NCI-H2107 (cell line): ENCODE data around the gene TRIML1.
"Not testable (repeated sequence)": the region's sequence is repeated elsewhere in the genome, so short reads cannot be mapped to it uniquely, and the experiment has no call there.

Experiments used
- DNase-seq: peaks from one replicate; lab custom pipeline; 2025; lab: John Stamatoyannopoulos, UW

The TRIML1 gene

DNA sequence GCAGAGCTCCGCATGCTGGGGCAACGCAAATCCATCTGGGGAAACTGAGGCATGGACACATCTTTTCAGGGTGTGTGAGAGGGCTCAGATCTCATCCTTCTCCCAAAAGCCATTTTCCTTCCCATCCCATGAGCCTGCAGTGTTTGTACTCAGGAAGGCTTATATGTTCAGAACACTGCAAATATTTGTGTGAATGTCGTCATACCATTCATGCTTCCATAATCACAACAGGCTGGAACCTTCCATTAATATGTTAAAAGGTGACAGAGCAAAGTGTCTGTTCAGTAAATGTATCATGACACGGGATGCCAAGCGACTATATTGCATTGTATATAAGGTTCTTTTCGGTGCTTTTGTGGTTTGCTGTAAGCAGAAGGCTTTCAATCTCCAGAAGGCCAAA lies 8.5 kb downstream of the TRIML1 start:
- no peak for DNase-seq

DNA sequence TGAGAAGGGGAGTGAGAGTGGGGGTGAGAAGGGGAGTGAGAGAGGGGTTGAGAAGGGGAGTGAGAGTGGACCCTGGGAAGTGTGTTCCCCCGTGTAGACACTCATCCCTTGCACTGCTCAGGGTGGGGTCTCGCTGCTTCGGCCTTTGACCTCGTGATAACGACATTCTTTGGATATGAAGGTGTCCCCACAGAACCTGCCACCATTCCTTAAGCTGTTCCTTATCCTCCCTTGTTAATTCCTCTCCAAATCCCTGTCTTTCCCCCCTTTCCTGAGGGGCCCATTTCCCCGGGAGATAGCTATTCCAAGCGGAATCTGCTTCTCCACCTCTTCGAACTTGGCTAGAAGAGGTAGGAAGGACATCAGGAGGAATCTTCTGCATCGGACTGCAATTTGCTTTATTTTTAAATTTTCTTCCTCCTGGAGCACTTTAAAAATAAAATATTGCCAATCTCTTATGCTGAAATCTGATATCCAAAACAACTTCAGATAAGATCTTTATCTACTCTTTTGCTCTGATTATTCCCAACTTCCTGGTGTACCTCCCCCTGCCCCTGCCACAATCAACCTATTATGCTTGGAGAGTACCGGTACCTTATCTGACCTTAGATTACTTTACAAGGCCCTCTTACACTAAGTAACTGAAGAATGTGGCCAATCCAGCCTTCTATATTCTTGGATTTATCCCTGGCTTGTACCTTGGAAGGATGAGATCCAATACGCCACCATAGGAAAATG lies 15.6 kb downstream of the TRIML1 start:
- no peak for DNase-seq

DNA sequence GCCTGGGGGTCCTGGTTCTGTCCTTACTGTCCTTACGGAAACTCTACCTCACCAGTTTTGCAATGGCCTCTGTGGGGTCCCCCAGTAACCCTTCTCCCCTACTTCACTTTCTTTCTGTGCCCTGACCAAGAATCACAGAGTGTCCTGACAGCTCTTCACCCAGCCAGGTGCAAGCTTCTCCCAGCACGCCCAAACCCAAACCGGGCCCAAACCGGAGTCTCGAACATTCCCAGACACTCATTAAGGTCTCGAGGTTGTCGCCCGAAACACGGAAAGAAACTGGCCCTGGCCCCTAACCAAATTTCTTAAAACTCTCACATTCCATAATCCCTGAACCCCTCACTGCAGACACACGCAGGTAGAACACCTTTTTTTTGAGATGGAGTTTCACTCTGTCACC lies 19.1 kb downstream of the TRIML1 start:
- DNase-seq, result no peak

DNA sequence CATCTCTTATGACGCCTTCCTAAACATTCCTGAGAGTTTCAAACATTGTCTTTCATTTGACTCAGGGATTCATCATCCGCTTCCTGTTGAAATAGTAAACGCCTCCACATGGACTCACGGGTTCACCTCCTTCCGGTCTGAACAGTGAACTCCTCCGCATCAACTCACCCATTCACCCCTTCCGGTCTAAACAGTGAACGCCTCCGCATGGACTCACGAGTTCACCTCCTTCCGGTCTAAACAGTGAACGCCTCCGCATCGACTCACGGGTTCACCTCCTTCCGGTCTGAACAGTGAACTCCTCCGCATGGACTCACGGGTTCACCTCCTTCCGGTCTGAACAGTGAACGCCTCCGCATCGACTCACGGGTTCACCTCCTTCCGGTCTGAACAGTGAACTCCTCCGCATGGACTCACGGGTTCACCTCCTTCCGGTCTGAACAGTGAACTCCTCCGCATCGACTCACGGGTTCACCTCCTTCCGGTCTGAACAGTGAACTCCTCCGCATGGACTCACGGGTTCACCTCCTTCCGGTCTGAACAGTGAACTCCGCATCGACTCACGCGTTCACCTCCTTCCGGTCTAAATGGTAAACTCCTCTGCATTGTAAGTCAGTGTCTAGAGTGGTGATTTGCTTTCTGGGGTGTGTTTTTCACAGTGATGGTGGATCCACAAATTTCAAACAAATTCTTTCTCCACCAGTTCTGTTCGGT lies 20.4 kb downstream of the TRIML1 start:
- not testable (repeated sequence) for DNase-seq

DNA sequence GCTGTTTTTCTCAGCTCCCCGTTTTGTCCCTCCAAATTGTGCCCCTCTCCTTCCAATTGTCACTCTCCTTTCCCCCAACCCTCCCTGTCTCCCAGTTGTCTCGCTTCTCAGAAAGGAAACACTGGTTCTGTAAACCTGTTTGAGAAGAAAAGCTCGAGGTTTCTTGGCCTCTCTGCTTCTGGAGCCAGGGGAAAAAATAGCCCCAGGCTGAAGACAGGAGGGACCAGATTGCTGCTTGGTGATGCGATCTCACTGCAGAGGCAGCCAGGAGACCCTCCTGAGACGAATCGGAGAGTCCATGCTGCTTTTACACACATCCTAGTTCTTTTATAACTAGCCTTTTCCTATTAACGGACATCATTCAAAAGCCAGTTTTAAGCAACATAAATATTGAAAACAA lies 21.2 kb downstream of the TRIML1 start:
- DNase-seq, result no peak

DNA sequence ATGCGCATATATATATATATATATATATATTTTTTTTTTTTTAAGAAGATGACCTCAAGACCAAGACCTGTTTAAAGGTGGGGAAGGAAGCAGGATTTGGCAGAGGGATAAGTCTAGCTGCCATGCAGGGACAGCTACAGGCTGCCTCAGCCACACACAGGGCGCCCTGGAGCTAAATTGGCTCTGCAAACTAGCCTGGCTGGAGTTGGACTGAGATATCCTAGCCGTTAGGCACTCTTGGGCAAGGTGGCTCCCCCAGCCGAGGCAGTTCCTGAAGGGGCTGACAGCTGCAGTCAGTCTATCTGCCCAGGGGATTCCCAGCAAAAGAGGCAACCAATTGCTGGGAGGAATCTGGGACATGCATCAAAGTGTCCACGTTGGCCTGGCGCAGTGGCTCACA lies 21.9 kb downstream of the TRIML1 start:
- no peak for DNase-seq

DNA sequence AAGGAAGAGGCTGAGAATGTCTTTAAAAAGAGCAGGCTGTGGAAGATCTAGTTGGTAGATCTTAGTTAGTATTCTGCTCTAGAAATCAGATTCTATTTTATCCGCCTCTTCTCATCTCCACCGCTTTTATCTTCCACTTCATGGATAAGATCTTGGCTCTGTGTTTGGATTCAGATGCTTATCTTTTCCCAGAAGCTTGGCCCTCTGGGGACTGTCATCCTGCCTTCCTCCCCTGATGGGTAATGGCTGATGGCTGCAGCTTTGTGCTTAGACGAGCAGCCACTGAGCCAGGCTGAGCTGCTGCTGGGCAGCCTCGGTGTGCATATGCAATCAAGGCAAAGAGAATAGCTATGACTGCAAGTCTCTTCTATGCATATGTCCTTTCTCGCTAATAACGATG lies 23.5 kb downstream of the TRIML1 start:
- DNase-seq, result no peak

DNA sequence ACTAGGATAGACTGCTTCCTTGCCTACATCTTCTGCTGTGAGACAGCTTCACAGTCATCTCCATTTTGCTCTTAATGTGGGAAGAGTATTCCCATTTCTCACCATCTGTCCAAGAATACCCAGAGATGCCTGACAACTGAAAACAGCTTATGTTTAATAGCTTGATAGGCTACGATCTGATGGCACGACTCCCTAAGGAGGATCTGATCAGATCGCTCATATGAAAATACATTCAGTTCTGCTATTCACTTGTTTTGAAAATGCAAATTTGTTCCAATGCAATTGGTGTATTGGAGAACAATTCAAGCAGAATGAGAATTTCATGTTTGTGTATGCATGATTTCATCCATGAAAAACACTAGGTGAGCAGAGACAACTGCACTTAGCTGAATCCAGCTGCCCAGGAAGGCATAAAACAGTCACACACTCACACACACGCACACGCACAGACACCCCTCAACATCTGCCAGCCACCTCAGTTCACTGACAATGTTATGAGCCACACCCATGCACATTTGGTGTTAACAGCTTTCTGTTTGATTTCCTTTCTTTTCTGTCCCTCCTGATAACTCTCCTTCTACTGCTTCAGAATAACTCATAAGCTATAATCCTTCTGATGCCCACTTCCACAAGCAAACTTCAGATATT lies 29.6 kb downstream of the TRIML1 start:
- DNase-seq, result no peak

DNA sequence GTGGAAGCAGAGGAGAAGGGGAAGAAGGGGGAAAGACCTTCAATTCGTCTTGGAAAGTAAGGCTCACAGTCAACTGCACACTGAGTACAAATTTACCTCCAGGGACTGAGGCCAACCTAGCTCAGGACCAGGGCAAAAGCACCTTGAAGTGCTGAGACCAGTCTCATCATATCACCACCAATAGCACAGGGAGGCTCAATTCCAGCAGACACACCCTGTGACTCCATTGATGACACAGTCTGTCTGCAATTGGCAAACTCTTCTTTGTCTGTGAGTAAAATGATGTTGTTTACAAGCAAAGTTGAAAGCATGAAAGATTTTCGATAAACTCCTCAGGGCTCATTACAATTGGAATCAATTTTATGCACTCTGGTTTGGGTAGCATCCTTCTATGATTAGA lies 32.3 kb downstream of the TRIML1 start:
- DNase-seq, result no peak

DNA sequence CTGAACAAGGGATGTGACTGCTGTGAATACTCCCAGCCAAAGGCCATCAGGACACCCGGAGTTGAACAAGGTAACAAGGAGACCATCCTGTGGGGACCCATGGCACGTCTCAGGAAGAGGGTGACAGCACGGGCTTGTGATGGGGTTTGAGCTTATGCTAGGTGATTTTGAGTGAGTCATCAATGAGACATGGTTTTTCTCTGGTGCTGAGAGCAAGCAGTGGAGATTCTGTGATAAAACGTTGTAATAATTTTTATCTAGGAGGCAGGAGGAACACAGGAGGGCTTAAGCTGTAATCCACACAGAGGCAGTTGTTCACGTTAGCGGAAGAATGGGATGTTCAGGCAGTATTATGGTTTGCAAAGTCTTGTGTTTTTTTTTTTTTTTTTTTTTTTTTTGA lies 36.0 kb downstream of the TRIML1 start:
- no peak for DNase-seq

DNA sequence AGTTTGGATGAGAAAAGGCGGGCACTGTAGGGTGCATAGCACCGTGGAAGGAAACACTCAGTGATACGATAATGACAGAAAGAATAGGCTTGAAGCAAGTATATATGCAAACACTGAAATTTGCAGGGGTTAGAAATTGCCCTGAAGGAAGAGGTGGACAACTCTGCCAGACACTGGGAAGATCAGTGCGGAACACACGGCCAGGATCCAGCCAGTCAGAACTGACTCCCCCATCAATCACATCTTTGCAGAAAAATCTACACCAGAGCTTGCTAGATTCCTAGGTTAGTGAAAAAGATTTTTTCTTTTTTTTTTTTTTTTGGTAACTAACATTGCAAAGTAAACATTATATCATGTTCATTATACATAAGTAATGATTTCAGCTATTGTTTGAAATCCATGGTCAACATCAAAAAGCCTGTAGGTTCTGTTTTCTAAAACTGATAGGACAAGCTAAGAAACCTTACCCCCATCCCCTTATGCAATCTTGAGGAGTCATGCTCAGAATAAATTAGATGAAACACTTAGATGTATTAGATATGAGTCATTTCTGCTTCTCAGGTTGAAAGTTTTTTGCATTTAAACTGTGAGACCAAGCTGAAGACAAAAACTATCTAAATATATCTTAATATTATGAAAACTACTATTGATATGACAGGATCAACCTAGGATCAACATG lies 38.9 kb downstream of the TRIML1 start:
- DNase-seq, result no peak

DNA sequence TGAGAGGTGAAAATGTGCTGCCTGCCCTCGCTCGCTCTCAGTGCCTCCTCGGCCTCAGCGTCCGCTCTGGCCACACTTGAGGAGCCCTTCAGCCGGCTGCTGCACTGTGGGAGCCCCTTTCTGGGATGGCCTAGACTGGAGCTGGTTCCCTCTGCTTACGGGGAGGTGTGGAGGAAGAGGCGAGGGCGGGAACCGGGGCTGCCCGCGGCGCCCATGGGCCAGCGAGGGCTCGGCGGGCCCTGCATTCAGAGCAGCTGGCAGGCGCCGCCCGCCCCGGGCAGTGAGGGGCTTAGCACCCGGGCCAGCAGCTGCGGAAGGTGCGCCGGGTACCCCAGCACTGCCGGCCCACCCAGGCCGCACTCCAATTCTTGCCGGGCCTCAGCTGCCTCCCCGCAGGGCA lies 39.6 kb downstream of the TRIML1 start:
- no peak for DNase-seq

DNA sequence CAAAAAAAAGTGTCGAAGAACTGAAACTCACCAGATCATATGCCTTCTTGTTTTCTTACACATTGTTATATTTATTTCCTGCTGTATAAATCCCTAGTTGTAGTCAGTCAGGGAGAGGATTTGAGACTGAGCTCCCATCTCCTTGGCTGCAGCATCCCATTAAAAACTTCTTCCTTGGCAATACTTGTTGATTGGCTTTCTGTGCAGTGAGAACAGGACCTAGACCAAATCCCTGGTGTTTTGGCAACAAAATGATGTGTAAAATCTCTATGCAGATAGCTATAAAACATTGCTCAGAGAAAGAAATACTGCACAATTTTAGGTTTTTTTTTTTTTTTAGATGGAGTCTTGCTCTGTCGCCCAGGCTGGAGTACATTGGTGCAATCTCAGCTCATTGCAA lies 47.9 kb downstream of the TRIML1 start:
- DNase-seq, result no peak

DNA sequence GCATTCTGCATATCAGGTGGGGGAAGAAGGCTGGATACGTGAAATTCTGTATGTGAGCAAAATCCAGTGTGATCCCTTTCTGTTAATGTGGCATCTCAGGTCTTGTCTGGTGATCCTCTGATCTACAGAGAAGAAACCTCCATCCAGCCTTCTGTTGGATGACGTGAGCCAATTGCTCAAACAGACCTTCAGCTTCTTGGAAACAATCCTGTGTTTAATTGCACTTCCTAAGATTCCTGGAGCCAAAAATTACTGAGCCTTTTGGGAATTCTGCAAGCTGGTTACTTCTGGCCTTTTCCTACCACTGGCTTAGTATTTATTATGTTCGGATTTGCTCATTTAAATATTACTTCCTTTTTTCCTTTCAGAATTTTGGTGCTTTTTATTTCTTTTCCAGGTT lies 51.2 kb downstream of the TRIML1 start:
- no peak for DNase-seq

DNA sequence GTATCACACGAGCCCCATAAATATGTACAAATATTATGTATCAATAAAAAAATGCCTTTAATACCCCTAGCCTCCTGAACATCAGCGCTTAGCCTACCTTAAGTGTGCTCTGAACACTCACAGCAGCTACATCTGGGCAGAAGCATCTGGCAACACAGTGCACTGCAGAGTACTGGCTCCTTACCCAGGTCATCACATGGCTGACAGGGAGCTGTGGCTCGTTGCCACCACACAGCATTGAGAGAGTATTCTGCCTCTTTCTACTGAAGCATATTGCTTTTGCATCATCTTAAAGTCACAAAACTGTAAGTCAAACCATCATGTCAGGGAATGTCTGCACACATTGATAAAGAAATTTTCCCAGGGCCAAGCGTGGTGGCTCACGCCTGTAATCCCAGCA lies 55.2 kb downstream of the TRIML1 start:
- no peak for DNase-seq

DNA sequence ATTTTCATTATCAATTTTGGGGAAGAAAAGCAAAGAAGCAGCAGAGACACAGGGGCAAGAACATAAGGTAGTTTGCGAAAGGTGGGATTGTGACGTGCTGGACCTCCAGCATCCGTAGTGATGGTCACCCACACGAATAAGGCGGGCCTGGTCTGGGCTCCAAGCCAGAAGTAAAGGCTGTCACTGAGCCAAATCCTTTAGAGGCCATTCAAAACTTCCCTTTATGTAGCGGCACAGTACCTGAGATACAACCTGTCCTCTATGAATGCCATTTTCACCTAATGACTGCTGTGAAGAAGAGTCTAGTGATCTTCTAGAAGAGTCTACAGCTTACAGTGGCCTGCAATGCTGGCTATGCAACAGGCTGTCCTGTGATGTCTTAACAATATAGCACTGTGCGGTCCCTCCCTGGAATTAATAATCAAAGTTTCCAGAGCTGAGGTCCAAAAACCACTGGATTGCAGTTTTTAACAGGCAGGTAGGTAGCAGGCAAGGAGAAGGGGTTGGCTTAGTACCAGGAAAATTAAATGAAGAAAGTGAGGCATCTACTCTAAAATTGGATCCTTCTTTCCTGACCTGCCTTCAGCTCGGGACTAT lies 56.2 kb downstream of the TRIML1 start:
- DNase-seq, result no peak

DNA sequence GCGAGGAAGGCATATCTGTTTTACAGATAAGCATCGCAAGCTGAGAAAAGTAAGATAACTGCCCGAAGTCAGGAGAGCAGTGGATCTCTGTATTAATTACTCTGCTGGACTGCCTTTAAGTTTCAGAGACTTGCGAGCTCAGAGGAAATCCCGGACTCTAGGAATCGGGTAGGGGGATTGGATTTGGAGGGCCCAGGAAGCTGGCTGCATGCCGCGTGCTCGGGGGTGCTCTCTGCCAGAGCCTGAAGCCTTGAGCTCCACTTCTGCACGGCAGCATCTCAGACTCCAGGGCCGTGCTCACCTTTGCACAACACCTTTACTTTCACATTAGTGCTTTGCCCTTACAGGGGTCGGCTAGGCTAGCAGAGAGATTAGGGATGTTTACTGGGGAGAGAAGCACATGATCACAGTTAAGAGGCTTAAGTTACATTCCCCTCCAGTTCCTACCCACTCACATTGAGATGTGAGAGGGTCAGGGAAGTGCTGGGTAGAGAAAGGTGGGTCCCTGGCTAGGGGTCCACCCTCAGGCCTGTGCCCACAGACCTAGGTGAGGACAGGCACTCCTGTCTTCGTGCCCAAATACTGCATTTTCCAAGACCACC lies 57.0 kb downstream of the TRIML1 start:
- no peak for DNase-seq
